Stimulated activated CD8-positive, alpha-beta memory T cell treated with anti-CD3 and anti-CD28 coated beads, Interleukin-12 subunit alpha, Interleukin-12 subunit beta, amount 100 ng/mL, for 1 hour (primary cell): ENCODE results near the gene MACF1.

Experiments
- DNase-seq: peaks from one replicate; pipeline ENCODE4 v3.0.0-alpha.2; 2020; ENCODE audit warnings: low read depth

The MACF1 gene

GRCh38 chr1:39213511-39214002 is 9.1 kb downstream of the MACF1 start:
- no peak for DNase-seq

GRCh38 chr1:39214021-39214713 is 9.7 kb downstream of the MACF1 start:
- DNase-seq: no peak

DNA sequence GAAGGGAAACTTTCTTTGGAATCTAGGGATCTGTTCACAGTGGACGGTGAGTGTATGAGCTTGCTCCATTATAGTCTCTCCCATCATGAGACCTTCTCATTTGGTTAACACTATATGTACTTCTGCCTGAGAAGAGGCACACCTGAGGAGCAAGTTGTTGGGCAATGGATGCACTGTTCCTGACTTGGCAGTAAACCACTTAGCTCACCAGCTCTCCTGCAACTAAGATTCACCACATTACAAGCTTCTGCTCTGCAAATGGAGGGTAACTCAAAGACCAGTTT is 10.2 kb downstream of the MACF1 start:
- no peak for DNase-seq

DNA sequence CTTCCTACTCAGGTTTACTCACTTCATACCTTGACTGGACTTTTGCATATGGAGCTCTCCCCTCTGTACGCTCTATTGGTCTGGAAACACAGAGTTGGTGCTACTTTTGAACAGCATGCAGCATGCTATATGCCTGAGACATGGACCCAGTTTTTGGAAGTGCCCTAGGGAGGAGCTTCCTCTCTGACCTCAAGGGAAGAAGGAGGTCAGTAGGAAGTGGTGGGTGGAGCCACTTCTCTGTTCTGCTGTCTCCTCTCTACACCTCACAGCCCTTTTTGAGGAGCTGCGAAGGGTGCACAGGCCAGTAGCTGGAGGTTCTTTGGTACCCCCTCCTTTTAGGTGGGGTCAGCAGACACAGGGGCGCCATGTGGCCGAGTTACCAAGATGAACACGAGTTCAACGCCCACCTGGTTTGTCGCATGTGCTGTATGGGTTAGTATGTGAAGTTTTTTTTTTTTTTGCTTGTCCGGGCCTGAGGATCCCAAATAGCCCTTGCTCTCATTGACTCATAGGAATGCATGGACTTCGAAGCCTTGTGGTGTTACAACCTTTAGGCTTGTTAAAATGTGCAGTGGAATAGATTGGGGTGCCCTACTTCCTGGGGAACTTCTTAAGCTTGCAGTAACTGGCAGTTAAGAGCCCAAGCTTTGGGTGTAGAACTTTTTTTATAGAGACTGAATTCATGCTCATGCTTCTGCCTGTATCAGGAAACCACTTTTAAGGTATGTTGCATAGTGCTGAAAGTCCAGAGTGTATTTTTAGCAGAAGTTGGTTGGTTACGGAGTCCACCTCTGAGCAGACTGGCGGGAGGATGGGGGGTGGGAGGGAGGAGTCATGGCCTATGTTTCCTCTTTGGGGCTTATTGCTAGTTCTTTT is 10.7 kb downstream of the MACF1 start:
- no peak for DNase-seq

DNA sequence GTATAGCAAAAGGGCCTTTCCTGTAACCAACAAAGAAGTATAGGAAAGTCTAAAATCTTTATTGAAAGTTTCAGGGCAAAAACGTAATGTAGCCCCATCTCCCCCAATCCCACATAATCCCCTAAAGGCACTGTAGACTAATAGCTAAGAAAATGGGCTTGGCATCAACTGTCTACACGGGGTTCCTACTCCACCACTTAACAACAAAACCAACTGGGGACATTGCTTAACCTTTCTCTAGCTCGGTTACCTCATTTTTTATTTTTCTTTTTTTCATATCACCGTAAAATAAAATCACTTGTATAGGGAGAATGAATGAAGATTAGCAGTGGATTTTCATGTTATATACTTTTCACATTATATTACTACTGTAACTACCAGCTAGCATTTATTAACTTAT is 12.3 kb downstream of the MACF1 start:
- DNase-seq: no peak

DNA sequence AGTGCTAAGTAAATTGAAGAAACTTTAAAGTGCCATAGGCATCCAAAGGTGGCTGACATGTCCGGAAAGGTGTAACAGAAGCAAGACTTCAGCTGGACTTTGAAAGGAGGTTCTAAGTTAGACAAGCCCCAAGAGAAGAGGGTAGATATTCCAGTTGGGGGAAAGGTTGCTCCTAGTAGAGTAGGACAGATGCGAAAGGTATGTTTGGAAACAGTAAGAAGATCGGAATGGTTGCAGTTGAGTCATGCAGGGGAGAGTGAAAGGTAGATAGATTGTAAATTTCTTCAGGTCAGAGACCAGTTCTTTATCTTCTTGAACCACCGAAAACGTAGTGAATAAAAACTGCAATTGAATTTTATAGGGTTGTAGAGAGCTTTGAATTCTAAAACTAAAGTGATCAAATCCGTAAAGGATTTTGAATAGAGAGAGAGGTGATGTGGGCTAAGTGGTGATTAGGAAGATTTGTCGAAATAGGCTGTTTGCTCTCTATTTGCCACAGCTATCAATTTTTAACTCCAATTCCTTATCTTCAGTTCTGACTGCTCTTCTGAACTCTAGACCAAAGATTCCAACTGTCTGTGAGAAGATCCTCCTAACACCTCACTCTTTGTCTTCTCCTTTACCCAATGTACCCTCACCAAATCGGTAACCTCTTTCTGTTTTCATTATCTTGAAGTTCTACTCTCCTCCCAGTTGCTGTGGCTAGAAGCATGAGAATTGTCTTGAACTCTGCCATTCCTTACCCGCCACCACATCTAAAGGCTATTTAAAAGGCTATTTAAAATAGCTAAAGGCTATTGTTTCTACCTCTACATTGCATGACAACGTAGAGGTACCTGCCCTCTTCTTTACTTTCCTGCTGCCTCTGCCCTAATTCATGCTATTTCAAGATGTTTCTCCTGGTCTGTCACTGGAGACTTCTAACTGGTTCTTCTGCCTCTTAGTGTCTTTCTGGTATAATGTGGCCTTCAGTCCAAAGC is 16.7 kb downstream of the MACF1 start:
- no peak for DNase-seq

DNA sequence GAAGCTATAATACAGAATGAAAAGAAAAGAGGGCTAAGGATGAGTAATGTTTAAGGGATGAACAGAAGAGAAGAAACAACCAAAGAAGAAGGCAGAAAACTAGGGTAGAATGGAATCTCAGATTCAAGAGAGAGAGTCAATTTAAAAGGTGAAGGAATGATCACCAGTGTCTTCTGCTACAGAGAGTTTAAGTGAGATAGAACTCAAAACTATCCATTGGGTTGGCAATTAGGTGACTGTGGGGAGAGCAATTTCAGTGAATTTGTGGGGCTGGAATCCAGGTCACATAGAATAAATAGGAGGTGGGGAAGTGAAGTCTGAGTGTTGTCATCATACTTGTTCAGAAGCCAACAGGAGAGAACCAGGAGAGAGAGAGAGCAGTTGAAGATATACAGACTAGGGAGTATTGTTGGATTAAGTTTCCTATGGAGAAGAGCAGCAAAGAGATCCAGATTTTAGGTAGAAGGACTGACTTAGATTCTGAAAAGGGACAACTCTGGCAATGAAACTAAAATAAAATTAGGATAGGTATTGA is 19.9 kb downstream of the MACF1 start:
- no peak for DNase-seq

DNA sequence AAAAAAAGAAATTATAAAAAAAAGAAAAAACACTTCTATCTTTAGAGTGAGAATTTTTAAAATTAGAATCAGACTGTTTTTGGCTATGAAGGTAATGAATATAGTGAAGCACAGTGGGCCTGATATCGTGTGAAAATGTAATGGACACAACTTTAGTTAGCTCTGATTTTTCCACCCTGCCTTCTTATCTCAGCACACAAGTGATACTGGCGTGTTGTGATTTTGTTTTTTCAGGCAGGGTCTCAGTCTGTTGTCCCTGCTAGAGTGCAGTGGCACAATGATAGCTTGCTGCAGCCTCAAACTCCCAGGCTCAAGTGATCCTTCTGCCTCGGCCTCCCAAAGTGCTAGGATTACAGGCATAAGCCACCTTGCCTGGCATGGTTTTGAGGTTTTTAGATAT is 22.3 kb downstream of the MACF1 start:
- DNase-seq: no peak

DNA sequence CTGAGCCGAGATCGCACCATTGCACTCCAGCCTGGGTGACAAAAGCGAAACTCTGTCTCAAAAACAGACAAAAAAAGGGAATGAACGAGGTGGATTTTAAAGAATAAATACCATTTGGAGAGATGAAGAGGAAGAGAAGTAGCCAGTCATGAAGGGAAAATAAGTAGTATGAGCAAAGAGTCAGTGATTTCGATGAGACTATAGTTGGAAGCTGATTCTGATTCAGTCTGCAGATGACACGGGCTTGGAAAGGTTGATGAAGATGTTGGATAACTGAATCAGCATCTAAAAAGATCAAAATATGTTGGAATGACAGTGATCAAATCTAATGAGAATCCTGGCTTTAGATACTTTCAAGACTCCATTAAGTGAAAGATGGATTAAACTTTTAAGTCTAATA is 23.8 kb downstream of the MACF1 start:
- DNase-seq: no peak

GRCh38 chr1:39229504-39229903 is 25.0 kb downstream of the MACF1 start:
- DNase-seq: no peak

GRCh38 chr1:39230261-39231190 is 26.0 kb downstream of the MACF1 start:
- no peak for DNase-seq

DNA sequence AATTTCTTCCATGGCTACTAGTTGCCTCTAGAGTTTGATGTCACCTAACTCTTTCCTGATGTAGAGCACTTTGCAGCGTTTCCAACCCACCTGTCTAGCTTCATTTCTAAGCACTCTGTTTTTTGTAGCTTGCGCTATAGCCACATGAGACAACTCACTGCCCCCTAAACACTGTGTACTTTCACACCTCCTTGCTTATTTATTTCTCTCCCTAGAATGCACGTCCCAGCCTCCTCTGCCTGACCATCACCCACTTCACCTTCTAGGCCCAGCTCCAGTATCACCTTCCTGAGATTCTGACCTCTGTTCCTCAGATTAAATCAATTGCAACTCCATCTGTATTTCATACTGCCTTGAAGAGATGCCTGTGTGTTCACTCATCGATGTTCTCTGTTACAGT is 32.5 kb downstream of the MACF1 start:
- no peak for DNase-seq

GRCh38 chr1:39238476-39238875 is 34.0 kb downstream of the MACF1 start:
- DNase-seq: no peak

DNA sequence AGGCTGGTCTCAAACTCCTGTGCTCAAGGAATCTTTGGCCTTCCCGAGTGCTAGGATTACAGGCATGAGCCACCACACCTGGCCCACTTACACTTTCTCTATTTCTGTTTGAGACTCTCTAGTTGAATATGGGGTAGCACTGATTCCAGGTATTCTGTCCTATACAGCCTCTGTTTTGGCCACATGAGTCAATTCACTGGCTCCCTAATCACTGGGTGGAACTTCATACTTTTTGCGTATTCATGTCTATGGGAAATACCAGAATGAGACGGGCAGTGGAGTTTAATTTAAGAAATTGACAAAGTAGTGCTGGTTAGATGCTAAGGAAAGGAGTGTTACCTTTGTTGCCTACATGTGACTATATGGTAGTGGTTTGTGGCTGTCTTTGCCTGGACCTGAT is 35.5 kb downstream of the MACF1 start:
- no peak for DNase-seq

DNA sequence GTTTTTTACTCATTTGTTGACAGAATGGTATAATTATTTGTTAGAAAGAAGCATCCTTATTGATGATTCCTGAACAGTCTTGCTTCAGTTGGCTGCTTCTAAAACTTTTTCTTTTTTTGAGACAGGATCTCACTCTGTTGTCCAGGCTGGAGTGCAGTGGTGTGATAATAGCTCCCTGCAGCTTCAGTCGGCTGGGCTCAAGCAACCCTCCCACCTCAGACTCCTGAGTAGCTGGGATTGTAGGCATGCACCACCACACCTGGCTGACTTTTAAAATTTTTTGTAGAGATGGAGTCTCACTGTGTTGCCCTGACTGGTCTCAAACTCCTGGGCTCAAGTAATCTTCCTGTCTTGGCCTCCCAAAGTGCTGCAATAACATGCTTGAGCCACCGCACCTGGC is 38.8 kb downstream of the MACF1 start:
- no peak for DNase-seq

DNA sequence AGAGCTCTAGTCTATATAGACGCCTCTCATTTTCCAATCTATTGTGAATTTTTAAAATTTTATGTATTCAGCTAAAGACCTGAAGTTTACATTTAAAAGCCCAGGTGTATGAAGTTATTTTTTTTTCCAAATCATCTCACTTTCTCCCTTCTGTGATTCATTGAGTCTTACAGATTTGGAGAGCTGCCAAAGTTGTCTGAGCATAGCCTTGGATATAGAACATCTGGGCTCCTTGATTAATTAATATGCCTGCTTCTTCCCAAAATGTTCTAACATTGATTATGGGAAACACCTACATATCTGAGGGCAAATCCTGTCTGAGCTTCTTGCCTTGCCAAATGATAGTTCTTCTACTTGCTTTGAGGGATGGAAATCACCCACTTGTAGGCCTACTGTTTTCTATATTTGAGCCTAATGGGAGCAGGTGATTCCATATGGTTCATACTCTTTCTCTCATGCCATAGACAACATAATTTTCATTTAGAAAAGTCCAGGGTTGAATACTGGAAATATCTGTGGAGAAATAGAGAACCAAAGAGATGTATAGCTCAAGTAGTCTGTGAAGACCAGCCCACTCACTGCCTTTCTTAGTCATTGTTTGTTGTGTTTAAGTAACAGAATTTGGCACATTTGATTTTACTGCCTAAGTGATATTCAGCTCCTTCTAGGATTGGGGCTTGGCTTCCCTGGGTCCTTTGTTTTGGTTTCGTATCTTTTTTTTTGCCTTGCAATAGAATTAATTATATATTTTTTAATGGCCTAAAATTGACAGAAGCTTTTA is 46.2 kb downstream of the MACF1 start:
- no peak for DNase-seq

DNA sequence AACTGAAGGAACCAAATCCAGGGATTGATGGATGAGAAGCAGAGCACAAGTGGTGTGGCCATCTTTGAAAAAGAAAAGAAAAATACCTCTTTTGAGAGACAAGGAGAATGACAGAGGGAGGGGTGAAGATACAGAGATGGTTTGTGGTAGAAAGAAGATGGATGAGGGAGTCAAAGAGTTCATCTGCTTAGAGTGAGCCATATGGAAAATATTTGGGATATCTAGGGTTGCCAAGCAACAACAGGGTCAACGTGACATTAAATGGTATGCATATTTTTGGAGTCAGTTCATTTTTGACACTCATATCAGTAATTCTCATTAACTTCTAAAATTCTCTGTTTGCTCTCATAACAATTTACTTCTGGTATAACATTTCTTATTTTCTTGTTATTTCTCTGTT is 50.7 kb downstream of the MACF1 start:
- no peak for DNase-seq

DNA sequence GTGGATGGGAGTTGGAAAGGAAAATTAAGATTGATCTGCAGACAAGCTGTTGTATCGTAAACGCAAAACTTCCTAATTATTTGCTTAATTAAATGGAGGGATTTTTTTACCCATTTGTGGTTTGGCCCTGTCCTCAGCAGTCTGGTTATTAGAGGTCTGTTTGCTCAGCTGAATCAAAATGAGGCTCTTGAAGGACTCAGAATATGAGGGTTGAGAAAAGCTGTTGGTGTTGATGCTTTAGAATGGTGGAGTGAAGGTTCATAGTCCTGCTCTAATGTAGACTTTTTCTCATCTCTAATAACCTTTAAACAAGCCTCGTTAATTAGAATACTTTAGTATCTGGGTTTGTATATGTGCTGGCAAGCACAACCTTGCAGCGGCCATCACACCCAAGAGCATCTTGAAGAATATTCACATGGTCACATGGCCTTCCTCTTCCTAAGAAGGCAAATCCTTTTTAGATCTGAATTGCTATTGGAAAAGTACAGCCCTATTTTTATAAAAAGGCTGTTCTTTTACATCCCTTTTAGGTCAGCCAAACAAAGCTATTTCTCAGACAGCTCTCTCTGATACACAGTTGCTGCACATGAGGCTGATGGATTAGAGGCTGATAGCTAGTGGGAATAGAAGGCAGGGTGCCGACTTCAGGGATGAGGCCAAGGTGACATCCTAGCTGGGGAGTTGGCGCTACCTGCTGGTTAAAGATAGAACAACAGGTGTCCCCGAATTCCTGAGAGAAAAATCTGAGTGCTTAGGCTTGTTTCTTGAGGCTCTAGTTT is 53.8 kb downstream of the MACF1 start:
- peak; percentile 58 for DNase-seq

DNA sequence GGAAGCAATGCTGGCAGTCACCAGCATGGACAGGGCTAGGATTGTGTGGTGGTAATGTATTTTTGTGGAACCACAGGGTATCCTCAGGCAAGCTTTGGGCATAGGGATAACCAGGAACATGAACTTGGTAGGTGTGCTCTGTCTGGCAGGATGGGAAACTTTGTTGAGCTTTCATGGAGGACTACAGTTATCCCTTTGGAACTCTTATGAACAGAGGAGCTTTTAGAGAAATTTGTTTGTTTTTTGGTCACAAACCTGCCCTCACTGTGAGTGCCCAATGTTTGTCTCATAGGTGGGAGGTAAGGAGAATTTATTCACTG is 54.4 kb downstream of the MACF1 start:
- DNase-seq: no peak
